ENCODE measurements around the gene PCDH9.

Gene PCDH9

DNA sequence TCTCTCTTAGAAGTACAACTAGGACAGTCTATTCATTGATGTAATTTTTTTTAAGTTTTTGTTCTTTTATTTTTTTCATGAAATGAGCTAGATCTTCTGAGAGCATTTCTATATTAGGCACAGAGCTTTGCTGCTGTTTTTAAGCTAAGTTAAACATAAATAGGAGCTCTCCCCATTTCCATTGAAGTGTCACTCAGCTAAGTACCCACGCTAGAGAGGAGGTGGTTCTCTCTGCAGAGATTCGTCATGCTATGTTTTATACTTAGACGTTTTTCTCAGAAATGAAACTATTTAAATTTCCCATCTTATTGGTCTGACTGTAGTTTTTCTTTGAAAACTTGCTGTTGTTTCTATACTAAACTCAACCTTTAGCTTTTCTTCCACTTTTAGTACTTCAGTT is 271.5 kb downstream of the PCDH9 start:
- no peak for DNase-seq

GRCh38 chr13:66952507-66952906 is 277.6 kb downstream of the PCDH9 start:
- DNase-seq, result no peak

DNA sequence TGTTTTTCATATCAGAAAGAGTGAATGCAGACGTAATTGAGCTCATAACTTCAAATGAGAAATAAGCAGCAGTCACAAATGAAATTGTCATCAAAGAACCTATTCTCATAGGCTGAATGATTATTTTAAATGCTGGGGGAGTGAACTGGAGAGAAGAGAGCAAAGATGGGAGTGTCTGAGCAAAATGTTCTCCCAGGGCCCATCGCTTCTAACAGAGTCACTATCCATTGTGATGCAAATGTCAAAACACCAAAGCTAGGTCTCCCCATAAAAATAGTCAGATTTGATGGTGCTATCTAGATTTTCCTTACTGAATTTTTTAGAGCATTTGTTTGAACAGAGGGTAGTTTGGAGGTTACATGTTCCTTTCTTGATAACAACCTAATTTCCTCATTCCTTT is 278.7 kb downstream of the PCDH9 start:
- DNase-seq, result no peak

- no peak for DNase-seq
These were observed 279.5 kb downstream of the PCDH9 start for GRCh38 chr13:66950666-66951065.

DNA sequence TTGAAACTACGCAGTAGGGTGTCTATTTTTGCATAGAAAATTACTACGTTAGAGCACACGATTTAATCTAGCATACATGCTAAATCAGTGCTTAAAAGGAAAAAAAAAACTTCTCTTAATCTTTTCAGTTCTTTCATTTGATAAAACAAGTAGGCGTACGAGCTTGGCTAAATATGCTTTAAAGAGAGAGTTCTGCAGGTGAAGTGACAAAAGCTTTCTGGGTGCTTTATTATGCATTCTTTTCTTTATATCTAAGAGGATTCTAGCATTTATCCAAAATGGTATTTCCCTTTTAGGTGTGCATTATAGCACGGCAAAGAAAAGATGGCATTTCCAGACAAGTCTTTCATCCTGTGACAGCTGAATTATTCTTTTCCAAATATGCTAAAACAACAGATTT is 281.2 kb downstream of the PCDH9 start:
- DNase-seq, result no peak

DNA sequence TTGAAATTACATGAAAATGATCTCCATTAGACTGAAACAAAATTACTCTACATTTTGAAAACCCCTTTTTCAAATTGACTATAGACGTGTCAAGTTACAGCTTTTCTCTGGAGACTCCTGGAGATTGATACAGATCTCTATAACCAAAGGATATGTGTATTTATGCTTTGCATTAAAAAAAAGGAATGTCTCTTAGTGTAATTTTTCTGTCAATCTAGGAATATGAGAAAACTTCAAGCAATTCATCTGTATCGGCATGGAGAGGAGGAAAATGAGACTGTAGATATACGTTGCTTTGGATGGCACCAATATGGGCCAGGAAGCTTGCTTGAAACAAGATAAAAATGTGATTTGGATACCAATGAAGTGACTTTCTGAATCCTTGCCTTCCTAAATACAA is 286.6 kb downstream of the PCDH9 start:
- DNase-seq, result no peak

DNA sequence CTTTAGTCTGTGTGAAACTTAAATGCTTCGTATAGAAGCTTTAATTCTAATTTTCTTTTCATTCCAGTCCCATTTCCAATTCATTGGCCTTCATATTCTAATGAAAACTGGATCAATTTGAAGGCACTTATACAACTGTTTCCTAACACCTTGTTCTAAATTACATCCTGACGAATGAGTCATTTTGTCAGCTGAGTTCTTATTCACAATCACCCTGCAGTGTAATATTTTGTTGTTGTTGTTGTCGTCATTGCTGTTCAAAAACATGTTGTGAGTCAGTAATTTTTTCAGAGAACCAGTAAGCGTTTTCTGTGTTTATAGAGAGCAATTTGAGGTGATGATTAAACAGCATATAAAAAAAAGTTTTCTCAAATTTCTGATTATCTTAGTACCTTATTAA is 290.0 kb downstream of the PCDH9 start:
- no peak for DNase-seq

DNA sequence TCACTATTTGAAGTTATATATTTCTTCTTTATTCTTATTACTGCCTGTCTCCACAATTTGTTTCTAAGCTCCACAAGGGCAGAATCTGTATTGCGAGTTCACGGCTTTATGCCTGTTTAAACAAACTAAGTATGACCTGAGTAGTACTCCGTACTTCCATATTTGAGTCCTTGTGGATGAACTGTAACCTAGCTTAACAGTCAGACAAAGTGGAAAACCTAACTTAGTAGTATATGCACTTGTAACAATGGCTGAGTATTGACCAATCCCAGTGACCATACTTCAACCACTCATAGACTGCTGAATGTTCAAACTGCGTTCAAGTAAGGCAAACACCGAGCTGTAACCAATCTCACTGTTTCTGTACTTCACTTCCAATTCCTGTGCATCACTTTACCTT is 292.7 kb downstream of the PCDH9 start:
- no peak for DNase-seq

- DNase-seq, result no peak
These were observed 296.1 kb downstream of the PCDH9 start for GRCh38 chr13:66933994-66934393.

DNA sequence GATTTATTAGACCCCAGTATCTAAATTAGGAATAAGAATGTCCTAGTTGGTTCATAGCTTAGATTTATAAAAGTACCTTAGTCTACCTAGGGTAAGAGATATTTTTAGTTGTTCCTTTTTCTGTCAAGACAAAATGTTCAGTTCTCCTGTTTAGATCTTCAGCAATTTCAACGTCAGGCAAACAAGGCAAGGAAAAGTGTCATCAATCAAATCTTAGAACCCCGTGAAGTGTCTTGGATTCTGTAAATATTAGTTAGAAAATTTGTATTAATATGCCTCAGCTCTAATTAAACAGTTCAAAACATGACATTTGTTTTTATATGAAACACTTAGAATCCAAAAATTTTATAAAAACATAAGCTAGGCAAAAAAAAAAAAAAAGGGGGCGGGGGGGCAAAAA is 296.6 kb downstream of the PCDH9 start:
- DNase-seq, result no peak

DNA sequence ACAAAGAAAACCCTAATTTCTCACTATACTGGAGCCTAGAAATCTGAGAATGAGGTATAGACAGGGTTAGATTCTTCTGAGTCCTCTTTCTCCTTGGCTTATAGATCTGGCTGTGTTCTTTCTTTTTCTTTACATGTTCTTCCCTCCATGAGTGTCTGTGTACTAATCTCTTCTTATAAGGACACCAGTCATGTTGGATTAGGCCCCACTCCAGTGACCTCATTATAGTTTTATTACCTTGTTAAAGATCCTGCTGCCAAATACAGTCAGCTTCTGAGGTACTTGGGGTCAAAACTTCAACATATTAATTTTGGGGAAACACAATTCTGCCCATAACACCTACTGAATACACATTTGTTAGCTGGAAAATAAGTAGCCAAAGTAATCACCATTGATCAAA is 302.6 kb downstream of the PCDH9 start:
- DNase-seq, result no peak

DNA sequence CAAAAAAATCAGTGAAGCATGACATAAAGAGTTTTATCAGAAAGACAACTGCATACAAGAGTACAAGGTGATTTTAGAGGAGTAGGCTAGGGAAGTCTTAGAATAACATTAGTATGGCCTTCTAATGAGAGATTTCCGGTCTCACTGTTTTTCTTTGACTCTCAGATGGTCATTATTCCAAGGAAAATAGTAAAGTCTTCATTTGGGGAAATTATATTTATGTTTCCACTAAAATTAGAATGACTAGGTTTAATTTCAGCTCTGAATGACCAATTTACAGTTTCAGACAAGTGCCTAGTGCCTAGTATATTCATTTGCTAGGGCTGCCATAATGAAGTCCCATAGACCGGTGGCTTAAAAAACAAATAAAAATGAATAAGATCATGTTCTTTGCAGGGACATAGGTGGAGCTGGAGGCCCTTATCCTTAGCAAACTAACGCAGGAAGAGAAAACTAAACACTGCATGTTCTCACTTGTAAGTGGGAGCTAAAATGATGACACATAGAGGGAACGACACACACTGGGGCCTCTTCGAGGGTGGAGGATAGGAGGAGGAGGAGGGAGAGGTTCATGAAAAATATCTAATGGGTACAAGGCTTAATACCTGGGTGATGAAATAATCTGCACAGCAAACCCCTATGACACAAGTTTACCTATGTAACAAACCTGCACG is 303.1 kb downstream of the PCDH9 start:
- DNase-seq, result no peak

GRCh38 chr13:66926200-66926850 is 303.8 kb downstream of the PCDH9 start:
- no peak for DNase-seq

GRCh38 chr13:66922444-66922843 is 307.7 kb downstream of the PCDH9 start:
- no peak for DNase-seq

- DNase-seq, result no peak
These were observed 308.7 kb downstream of the PCDH9 start for GRCh38 chr13:66921437-66921836.

GRCh38 chr13:66915596-66916185 is 314.4 kb downstream of the PCDH9 start:
- DNase-seq, result no peak

DNA sequence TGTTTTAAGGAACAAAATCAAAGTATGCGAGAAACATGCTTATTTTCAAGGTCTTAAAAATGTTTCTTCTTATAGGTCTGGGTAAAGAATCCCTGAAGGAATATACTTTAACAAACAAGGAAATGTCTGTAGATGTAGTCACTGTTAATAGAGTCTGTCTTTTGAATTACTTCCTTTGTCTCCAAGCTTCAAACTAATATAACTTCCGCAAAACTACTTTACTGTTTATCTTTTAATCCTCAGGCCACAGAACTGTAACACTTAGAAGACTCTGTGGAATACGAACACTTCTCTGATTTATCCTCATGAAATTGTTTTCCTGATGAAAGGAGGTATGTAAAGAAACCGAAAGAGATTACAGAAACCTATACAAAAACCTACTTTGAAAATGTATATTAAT is 316.0 kb downstream of the PCDH9 start:
- DNase-seq, result no peak

- DNase-seq, result no peak
These were observed 318.7 kb downstream of the PCDH9 start for GRCh38 chr13:66911411-66911939.

- DNase-seq, result no peak
These were observed 330.2 kb downstream of the PCDH9 start for GRCh38 chr13:66899955-66900354.

GRCh38 chr13:66896933-66897332 is 333.2 kb downstream of the PCDH9 start:
- DNase-seq, result no peak

GRCh38 chr13:66895780-66896179 is 334.4 kb downstream of the PCDH9 start:
- no peak for DNase-seq

- DNase-seq, result no peak
These were observed 334.8 kb downstream of the PCDH9 start for GRCh38 chr13:66895320-66895719.

DNA sequence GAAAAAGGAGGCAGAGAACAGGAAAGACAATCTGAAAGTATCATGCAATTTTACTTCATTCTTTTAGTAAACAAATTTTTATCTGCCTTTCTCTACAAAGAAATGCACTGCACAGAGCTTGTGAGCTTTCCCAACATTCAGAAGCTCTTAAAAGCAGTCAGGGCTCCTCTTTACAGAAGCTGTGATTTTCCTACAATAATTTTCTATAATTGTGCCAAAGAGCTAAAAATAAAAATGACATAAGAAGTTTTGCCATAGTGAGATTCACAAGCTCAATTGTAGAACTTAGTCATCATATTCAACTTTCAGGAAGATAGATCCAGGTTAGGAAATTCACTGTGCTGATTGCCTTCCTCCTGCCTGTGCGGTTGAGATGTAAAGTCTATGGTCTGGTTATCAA is 341.4 kb downstream of the PCDH9 start:
- no peak for DNase-seq

DNA sequence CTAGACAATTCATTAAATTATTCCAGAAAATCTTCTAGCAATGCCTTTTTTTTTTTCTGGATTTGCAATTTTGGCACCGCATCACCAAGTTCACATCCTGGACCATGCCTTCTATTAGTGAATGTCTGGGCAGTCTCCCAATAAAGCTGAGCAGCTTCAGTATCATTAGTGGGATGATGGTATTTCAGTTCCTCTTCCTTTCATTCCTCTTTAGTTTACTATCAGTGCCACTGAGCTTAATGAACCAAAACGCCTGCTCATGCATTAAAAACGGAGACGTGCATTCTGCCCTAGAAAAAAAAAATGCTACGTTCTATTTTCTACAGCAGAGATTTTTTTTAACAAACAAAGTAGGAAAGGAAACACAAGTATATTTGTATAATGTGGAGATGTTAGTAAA is 343.0 kb downstream of the PCDH9 start:
- DNase-seq, result no peak

All from cerebellar nuclear complex (tissue), 1 donor.